GM21360 (cell line): Measurements from ENCODE around the gene IMPG1.
"Not testable (repeated sequence)": the region's sequence is repeated elsewhere in the genome, so short reads cannot be mapped to it uniquely, and the experiment has no call there.

Source experiments
- ATAC-seq: cut with Tn5 transposase; IDR thresholded peaks from one replicate; pipeline ENCODE4 v1.9.1; 2021; ENCODE audit warnings: mild to moderate bottlenecking, moderate library complexity; ENCODE audit not compliant: unreplicated experiment

IMPG1 gene

DNA sequence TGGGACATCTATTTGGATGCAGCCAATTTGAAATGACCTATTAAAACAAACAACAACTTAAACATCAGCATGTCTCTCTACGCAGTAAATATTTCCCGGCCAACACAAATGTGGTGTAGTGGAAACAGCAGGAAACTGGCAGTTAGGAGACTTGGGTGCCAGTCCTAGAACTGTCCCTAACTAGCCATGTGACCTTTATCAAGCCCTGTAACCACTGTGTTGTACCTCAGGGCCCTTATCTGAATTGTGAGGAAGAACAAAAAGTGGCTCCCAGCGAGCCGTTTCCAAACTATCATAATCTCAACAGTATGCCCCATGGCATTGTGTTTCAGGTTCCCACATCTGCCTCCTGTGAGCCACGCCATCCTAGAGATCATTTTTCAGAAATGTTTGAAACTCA is 124.5 kb downstream of the IMPG1 start:
- no peak for ATAC-seq

- ATAC-seq: peak; percentile 64
These were observed 126.2 kb downstream of the IMPG1 start for GRCh38 chr6:75946146-75946831.

DNA sequence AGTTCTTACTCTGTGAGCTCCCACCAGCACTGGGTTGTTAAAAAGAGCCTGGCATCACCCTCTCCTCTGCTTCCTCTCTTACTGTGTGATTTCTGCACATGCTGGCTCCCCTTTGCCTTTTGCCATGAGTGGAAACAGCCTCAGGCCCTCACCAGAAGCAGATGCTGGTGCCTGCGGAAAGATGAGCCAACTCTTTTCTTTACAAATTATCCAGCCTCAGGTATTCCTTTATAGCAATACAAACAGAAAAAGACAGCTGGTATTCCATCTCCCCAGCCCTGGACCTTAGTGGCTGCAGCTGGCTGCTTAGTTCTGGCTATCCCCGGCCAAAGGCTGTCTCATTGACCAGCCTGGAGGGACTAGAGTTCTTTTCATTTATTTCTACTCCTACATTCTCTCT is 129.1 kb downstream of the IMPG1 start:
- ATAC-seq: no peak

DNA sequence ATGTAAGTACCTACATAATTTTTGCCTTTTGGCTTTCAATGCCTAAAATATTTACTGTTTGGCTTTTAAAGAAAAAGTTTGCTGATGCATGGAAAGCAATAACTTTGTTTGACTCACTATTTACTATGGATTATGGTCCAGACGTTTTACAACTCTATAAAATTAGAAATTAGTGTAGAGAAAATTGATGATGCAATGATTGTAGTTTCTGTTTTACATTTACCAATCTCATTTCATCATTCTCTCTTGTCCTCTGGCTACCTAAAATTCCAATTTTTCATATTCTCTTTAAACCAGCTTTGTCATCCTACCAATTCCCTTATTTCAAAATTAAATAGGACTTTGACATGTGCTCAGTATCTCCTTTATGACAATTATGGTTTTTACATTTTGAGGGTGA is 131.0 kb downstream of the IMPG1 start:
- ATAC-seq: no peak

GRCh38 chr6:75940564-75940963 is 131.9 kb downstream of the IMPG1 start:
- no peak for ATAC-seq

GRCh38 chr6:75937846-75938245 is 134.6 kb downstream of the IMPG1 start:
- ATAC-seq: no peak

DNA sequence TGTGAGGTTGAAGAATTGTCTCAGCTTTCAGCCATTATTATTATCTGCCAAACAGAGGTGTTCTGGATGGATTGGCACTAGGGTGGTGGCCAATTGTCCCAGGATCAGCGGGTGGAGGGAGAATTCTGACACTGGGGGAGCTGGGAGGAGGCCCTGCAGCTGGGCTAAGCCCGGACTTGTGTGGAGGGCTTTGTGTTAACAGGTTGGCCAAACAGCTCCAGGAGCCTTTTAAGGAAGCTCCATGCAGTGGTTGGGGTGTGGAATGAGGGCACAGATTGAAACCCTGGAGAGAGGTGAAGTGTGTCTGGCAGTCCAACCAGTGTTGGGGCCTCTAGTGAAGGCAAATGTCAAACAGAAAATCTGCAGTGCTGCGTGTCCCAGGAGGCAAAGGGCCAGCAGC is 135.8 kb downstream of the IMPG1 start:
- no peak for ATAC-seq

DNA sequence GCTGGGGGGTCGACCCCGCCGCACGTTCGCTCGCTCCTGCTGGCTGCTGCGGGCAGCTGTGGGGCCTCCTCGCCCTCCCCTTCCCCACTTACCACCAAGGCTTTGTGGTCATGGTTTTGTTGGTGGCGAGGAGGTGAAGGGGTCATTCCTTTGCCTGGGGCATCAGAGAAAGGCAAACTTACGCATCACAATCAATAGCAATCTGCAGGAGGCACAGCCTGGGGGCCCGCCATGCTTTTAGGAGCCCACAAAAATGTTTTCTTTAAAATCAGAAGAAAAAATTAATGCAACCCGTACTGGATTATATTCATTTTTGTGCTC is 137.0 kb downstream of the IMPG1 start:
- ATAC-seq: peak; percentile 2

GRCh38 chr6:75934643-75935472 is 137.6 kb downstream of the IMPG1 start:
- peak; percentile 66 for ATAC-seq

DNA sequence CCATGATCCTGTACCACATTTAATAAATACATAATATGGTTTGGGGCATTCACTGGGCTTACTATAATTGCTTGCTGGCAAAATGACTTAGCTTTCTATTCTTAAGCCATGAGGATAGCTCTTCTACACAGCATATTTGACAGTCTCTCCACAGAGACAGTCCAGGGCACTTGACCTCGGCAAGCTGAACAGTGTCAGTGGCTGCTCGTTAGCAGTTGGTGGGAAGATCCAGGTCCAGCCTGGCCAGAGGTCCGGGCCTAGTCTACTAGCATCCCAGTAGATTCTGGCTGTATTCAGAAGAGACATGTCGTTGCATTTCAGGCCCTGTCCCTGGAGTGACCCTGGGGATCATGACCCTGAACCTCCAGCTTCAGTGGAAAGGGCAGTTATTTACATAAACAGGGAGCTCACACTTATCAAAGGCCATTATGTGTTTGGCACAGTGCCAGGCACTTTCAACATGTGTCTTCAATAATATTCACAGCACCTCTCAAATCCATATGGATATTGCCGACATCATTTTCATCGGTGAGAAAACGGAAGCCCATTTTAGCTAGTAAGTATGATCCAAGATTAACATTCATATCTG is 139.0 kb downstream of the IMPG1 start:
- no peak for ATAC-seq

DNA sequence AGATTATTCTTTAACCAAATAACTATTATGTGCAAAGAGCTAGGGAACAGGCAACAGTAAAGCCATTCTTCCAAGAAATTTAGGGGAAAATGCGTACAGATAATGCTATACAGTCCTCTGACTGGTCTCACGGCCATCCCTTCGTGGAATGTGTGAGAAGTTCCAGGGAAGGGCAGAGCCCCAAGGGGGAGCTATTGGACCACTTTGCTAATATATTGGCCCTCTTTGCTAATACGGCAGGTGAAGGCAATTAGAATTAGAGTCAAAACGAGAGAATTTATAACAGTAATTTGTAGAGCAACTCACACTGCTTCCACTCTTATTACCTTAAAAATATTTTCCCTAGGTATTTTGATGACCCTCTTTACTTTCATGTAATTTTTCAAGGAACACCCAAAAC is 140.4 kb downstream of the IMPG1 start:
- ATAC-seq: peak; percentile 69

GRCh38 chr6:75931011-75931680 is 141.3 kb downstream of the IMPG1 start:
- ATAC-seq: no peak

- peak; percentile 71 for ATAC-seq
These were observed 145.9 kb downstream of the IMPG1 start for GRCh38 chr6:75926293-75927168.

DNA sequence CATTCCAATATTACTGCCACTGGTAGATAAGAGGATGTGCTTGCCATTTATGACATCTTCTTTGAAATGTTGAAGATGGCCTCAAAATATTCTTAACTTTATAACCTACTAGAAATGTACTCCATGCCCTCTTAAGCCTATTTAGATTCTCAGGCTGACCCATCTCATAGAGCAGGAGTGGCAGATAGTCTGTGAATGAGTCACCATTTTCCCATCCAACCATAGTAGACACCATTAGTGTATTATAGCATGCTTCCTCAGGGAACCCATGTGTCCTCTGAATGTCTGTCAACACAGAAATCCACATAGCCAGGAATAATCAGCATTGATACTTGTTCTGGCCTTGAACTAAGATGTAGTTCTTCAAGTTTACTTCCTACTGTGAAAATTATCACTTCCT is 150.2 kb downstream of the IMPG1 start:
- no peak for ATAC-seq

GRCh38 chr6:75913040-75913439 is 159.4 kb downstream of the IMPG1 start:
- no peak for ATAC-seq

DNA sequence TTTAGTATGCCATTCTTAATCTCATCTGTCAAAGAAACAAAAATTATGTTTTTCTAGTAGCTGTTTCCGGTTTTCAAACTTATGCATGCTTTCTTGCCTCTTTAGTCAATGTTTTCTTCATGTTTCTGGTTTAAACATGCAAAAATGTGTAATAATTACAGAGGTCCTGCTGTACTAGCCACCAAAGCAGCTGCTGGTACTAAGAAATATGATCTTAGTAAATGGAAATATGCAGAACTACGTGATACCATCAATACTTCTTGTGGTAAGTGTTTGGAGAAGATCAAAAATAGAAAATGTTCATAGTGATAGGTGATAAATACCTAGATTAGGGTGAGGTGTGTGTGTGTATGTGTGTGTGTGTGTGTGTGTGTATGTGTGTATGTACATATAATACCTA is 165.0 kb downstream of the IMPG1 start:
- ATAC-seq: no peak

GRCh38 chr6:75906871-75907270 is 165.6 kb downstream of the IMPG1 start:
- no peak for ATAC-seq

DNA sequence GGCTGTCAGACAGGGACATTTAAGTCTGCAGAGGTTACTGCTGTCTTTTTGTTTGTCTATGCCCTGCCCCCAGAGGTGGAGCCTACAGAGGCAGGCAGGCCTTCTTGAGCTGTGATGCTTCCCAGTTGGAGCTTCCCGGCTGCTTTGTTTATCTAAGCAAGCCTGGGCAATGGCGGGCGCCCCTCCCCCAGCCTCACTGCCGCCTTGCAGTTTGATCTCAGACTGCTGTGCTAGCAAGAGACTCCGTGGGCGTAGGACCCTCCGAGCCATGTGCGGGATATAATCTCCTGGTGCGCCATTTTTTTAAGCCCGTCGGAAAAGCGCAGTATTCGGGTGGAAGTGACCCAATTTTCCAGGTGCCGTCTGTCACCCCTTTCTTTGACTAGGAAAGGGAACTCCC is 167.3 kb downstream of the IMPG1 start:
- not testable (repeated sequence) for ATAC-seq

DNA sequence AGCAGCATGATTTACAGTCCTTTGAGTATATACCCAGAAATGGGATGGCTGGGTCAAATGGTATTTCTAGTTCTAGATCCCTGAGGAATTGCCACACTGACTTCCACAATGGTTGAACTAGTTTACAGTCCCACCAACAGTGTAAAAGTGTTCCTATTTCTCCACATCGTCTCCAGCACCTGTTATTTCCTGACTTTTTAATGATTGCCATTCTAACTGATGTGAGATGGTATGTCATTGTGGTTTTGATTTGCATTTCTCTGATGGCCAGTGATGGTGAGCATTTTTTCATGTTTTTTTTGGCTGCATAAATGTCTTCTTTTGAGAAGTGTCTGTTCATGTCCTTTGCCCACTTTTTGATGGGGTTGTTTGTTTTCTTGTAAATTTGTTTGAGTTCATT is 172.2 kb downstream of the IMPG1 start:
- ATAC-seq: not testable (repeated sequence)

GRCh38 chr6:75896526-75896925 is 175.9 kb downstream of the IMPG1 start:
- no peak for ATAC-seq

- ATAC-seq: peak; percentile 28
These were observed 178.7 kb downstream of the IMPG1 start for GRCh38 chr6:75893776-75894152.
